ENCODE measurements around the gene KNSTRN. TPM values are rescaled to one million over a fixed set of nuclear protein-coding genes. Genes with fewer than 3 reads are reported as not detected.

Gene KNSTRN
- total and polyA plus RNA-seq, 2 of the 13 experiments (the other 11 are each of a cell fraction or from before 2014, with no cell fraction given): 20.3 to 62.3 TPM

GRCh38 chr15:40357246-40357645, 25.3 kb upstream of the KNSTRN start:
- 0 out of 6 replicates have a peak overlapping the region, but pooled peaks of 1 of the 3 experiments have one; percentile 67 for H3K4me3 ChIP-seq (replicated peaks in 1 of 3; ENCODE audit: insufficient read depth in 1 of 3, low read depth in 2 of 3, low read length in 3 of 3)
- H3K27ac ChIP-seq (ENCODE audit: extremely low read length, insufficient read depth, low read length): no peak overlapping the region
- ATAC-seq: no peak

GRCh38 chr15:40357723-40358470, 24.6 kb upstream of the KNSTRN start, which contains the start of gene DISP2:
TSS of gene DISP2 (plus strand) at chr15:40358219. CDS start at chr15:40358322, 103 bp downstream.
- peaks cover 25% of the 10 kb centered on the region for H3K4me1 ChIP-seq (ENCODE audit: insufficient read depth, low read length)
- BruUV-seq (replicated peaks): no TSS peak
- no peak within 1 kb of the TSS for H3K9ac ChIP-seq (ENCODE audit: insufficient read depth, low read depth, low read length)
- H3K4me2 ChIP-seq (ENCODE audit: low read depth, low read length): peak within 1 kb of the TSS; percentile 81
- DNase-seq (ENCODE audit: low spot score) (peak; percentile 60), FAIRE-seq (no peak), ATAC-seq (peak; percentile 87)
- no peak within 1 kb of the TSS for H3K27ac ChIP-seq (ENCODE audit: extremely low read length, insufficient read depth, low read length)
- no peaks in the 10 kb centered on the region for H3K79me2 ChIP-seq (ENCODE audit: insufficient read depth, low read length)
- no peaks in the 10 kb centered on the region for H3K36me3 ChIP-seq (replicated peaks in 1 of 2; ENCODE audit: control insufficient read depth in 1 of 2, insufficient read depth in 2 of 2, low read length in 2 of 2)
- in situ Hi-C loops (cut with HindIII; ENCODE audit: extremely low pct_ligation_motif_present, low pct_unique_long_range_greater_than_20kb): no loop called here
- H3K9me3 ChIP-seq (ENCODE audit: low read length): no peaks in the 10 kb centered on the region
- H3K27me3 ChIP-seq (ENCODE audit: control insufficient read depth in 1 of 2, insufficient read depth in 2 of 2, low read length in 2 of 2): peaks cover 3 to 50% of the 10 kb centered on the region in 2 experiments; a peak in 4 of 5 replicates
- no peaks in the 10 kb centered on the region for H4K20me1 ChIP-seq (ENCODE audit: insufficient read depth, low read length)
- H2AFZ ChIP-seq (ENCODE audit: low read length): no peak within 1 kb of the TSS
- WGBS (ENCODE audit: low lambda C conversion rate): 36% methylated on average over 6 of the region's 82 CpGs
- intact Hi-C loops (cut with micrococcal nuclease; ENCODE audit: unreplicated experiment): no loop called here
- H3K4me3 ChIP-seq (replicated peaks in 1 of 3; ENCODE audit: insufficient read depth in 1 of 3, low read depth in 2 of 3, low read length in 3 of 3): peak within 1 kb of the TSS; percentile 42 to 67 (median 58)
- POLR2A ChIA-PET: interaction anchor here (1.7 kb wide), 1 partner anchor 20 kb away, joined by 3 read pairs; no protein-coding TSS in a partner anchor
- CTCF ChIA-PET (ENCODE audit: low intra/inter-chr PET ratio, low total read pairs): no interaction called here
- TF ChIP-seq ZNF124 (CRISPR knock-in tag; IDR thresholded peaks at IDR 0.05) (no peak), ZBTB7B (CRISPR knock-in tag; IDR thresholded peaks at IDR 0.05) (0 out of 2 replicates have a peak, but pooled peaks have one; percentile 21), NFYB (CRISPR knock-in tag; IDR thresholded peaks at IDR 0.05) (peak; percentile 63), ZSCAN12 (CRISPR knock-in tag; IDR thresholded peaks at IDR 0.05) (no peak), HMG20B (CRISPR knock-in tag; conservative IDR thresholded peaks at IDR 0.05) (no peak), ZNF564 (CRISPR knock-in tag; IDR thresholded peaks at IDR 0.05) (peak; percentile 69; the same call in 1 of the 2 replicates), RBM22 (optimal IDR thresholded peaks at IDR 0.05; ENCODE audit: low read length) (no peak), HHEX (CRISPR knock-in tag; IDR thresholded peaks at IDR 0.05) (no peak), JUN (CRISPR knock-in tag; IDR thresholded peaks at IDR 0.05) (no peak), ZNF639 (CRISPR knock-in tag; conservative IDR thresholded peaks at IDR 0.05) (peak; percentile 59; the same call in 1 of the 2 replicates), ZFY (CRISPR knock-in tag; IDR thresholded peaks at IDR 0.05) (peak; percentile 64), HMGXB4 (CRISPR knock-in tag; IDR thresholded peaks at IDR 0.05; ENCODE audit: borderline replicate concordance in 1 of 2, low read depth in 1 of 2) (0 out of 4 replicates have a peak, but pooled peaks of 1 of the 2 experiments have one; percentile 51), SP4 (CRISPR knock-in tag; IDR thresholded peaks at IDR 0.05) (peak; percentile 44; the same call in 1 of the 2 replicates)

More at GRCh38 chr15:40357246-40357645, 25.3 kb upstream of the KNSTRN start:
- H3K4me2 ChIP-seq (ENCODE audit: low read depth, low read length): peak overlapping the region; percentile 81; the same call in 1 of the 2 replicates
- no peaks in the 10 kb centered on the region for H3K9me3 ChIP-seq (ENCODE audit: low read length)
- H2AFZ ChIP-seq (ENCODE audit: low read length): no peak overlapping the region
- POLR2A ChIA-PET: interaction anchor here (1.7 kb wide), 1 partner anchor 19 kb away, joined by 3 read pairs; no protein-coding TSS in a partner anchor
- H3K4me1 ChIP-seq (ENCODE audit: insufficient read depth, low read length): peaks cover 25% of the 10 kb centered on the region
- intact Hi-C loops (cut with micrococcal nuclease; ENCODE audit: unreplicated experiment) (no loop called here), in situ Hi-C loops (cut with HindIII; ENCODE audit: extremely low pct_ligation_motif_present, low pct_unique_long_range_greater_than_20kb) (no loop called here)
- CTCF ChIA-PET (ENCODE audit: low intra/inter-chr PET ratio, low total read pairs): no interaction called here
- WGBS (ENCODE audit: low lambda C conversion rate): 6% methylated on average over 1 of the region's 1 CpG
- no peak for DNase-seq (ENCODE audit: low spot score)
- no peaks in the 10 kb centered on the region for H4K20me1 ChIP-seq (ENCODE audit: insufficient read depth, low read length)
- no peak overlapping the region for H3K9ac ChIP-seq (ENCODE audit: insufficient read depth, low read depth, low read length)
- H3K79me2 ChIP-seq (ENCODE audit: insufficient read depth, low read length): no peaks in the 10 kb centered on the region
- peaks cover 3 to 46% of the 10 kb centered on the region in 2 experiments; a peak in 4 of 5 replicates for H3K27me3 ChIP-seq (ENCODE audit: control insufficient read depth in 1 of 2, insufficient read depth in 2 of 2, low read length in 2 of 2)
- H3K36me3 ChIP-seq (replicated peaks in 1 of 2; ENCODE audit: control insufficient read depth in 1 of 2, insufficient read depth in 2 of 2, low read length in 2 of 2): no peaks in the 10 kb centered on the region
- 0 out of 2 replicates have a peak, but pooled peaks have one; percentile 3 for TF ChIP-seq PHF20 (CRISPR knock-in tag; IDR thresholded peaks at IDR 0.05)
- TF ChIP-seq YEATS2 (CRISPR knock-in tag; IDR thresholded peaks at IDR 0.05; ENCODE audit: borderline replicate concordance): no peak
- no peak for TF ChIP-seq ZNF3 (CRISPR knock-in tag; IDR thresholded peaks at IDR 0.05)
- no peak for TF ChIP-seq ZBTB42 (CRISPR knock-in tag; IDR thresholded peaks at IDR 0.05)
- TF ChIP-seq NCOR1 (IDR thresholded peaks at IDR 0.05; ENCODE audit: borderline replicate concordance, low read length): no peak
- BruUV-seq (replicated peaks): no TSS peak
- no peak for FAIRE-seq
